CD4-positive, CD25-positive, alpha-beta regulatory T cell (primary cell): ENCODE measurements around the gene CD101. TPM values are rescaled to one million over a fixed set of nuclear protein-coding genes. Genes with fewer than 3 reads are reported as not detected.
A peak's percentile ranks its signal among the peaks of the same experiment; 100 is the strongest.

Experiments used
- ATAC-seq, 2 donors: fragments of 150-1000 bp; cut with Tn5 transposase; one replicate each; pipeline ENCODE4 v1.10.0; 2021; ENCODE audit warnings: low read depth in 2 of 2, moderate number of reproducible peaks in 2 of 2, moderate library complexity in 1 of 2
- DNase-seq, 3 donors: peaks; one replicate each; pipeline versions ENCODE4 v3.0.0 to v3.0.0-alpha.2; 2012 to 2022; ENCODE audit warnings: mixed read lengths in 1 of 3
- H3K27ac ChIP-seq: one replicate; pipeline ENCODE4 v1.7.0; 2013; ENCODE audit warnings: mild to moderate bottlenecking, low read length; ENCODE audit not compliant: insufficient read depth, poor library complexity, severe bottlenecking
- H3K27me3 ChIP-seq: one replicate; pipeline ENCODE4 v1.7.0; 2013; ENCODE audit warnings: low read length; ENCODE audit not compliant: control insufficient read depth, insufficient read depth
- H3K36me3 ChIP-seq: one replicate; pipeline ENCODE4 v1.7.0; 2013; ENCODE audit warnings: mild to moderate bottlenecking, low read length, moderate library complexity; ENCODE audit not compliant: control insufficient read depth, insufficient read depth
- H3K4me1 ChIP-seq: 2 replicates; pipeline ENCODE4 v1.7.0; 2013; ENCODE audit warnings: mild to moderate bottlenecking, low read length; ENCODE audit not compliant: insufficient read depth, control insufficient read depth, poor library complexity, severe bottlenecking
- H3K4me3 ChIP-seq: one replicate; pipeline ENCODE4 v1.7.0; 2013; ENCODE audit warnings: low read depth, mild to moderate bottlenecking, low read length, moderate library complexity
- H3K9me3 ChIP-seq, 2 experiments: 1 replicate in 1 of 2; 2 replicates in 1 of 2; pipeline ENCODE4 v1.7.0; 2013; ENCODE audit warnings: low read length in 2 of 2, mild to moderate bottlenecking in 1 of 2, moderate library complexity in 1 of 2; ENCODE audit not compliant: control insufficient read depth in 2 of 2
- H3K27ac Mint-ChIP-seq, 3 donors: one replicate each; pipeline ENCODE4 v1.8.0; 2020 to 2022; ENCODE audit warnings: mild to moderate bottlenecking in 3 of 3, mixed read lengths in 3 of 3, moderate library complexity in 2 of 3
- H3K27me3 Mint-ChIP-seq: one replicate; pipeline ENCODE4 v1.8.0; 2022; ENCODE audit warnings: mild to moderate bottlenecking, mixed read lengths
- H3K36me3 Mint-ChIP-seq: one replicate; pipeline ENCODE4 v1.8.0; 2020; ENCODE audit warnings: mixed read lengths
- H3K4me1 Mint-ChIP-seq, 4 donors: one replicate each; pipeline ENCODE4 v1.8.0; 2020 to 2022; ENCODE audit warnings: mixed read lengths in 4 of 4, mild to moderate bottlenecking in 1 of 4
- H3K4me3 Mint-ChIP-seq, 4 donors: one replicate each; pipeline ENCODE4 v1.8.0; 2020 to 2022; ENCODE audit warnings: mild to moderate bottlenecking in 4 of 4, mixed read lengths in 4 of 4, moderate library complexity in 3 of 4
- H3K9me3 Mint-ChIP-seq, 7 donors: one replicate each; pipeline ENCODE4 v1.8.0; 2020 to 2022; ENCODE audit warnings: mixed read lengths in 7 of 7, mild to moderate bottlenecking in 3 of 7, moderate library complexity in 2 of 7
- polyA plus RNA-seq, 4 donors: library from polyadenylated mRNA; unstranded; fragments of 300-500 nt; fragmentation: Illumina TruSeq; gene quantifications; one replicate each; pipeline ENCODE4 v1.2.3, GENCODE V29; 2021
- total RNA-seq: library from RNA; stranded (reverse); gene quantifications from one replicate; pipeline ENCODE4 v1.2.3, GENCODE V29; 2022

Gene CD101
- total and polyA plus RNA-seq, 5 donors from 2014 or later = 4.3 to 38.9 (median 14.9) TPM

GRCh38 chr1:116961606-116962005 is 40.0 kb upstream of the CD101 start:
- ATAC-seq = no peak
- H3K4me3 ChIP-seq = no peak overlapping the region
- H3K4me3 Mint-ChIP-seq = no peak overlapping the region
- DNase-seq = no peak
- no peaks in the 10 kb centered on the region for H3K27me3 ChIP-seq
- H3K36me3 ChIP-seq = no peaks in the 10 kb centered on the region
- peaks cover 12% of the 10 kb centered on the region for H3K4me1 ChIP-seq
- H3K4me1 Mint-ChIP-seq = peaks cover 0 to 4% (median 0%) of the 10 kb centered on the region in 4 donors
- no peak overlapping the region for H3K27ac ChIP-seq
- H3K27ac Mint-ChIP-seq = no peak overlapping the region
- no peaks in the 10 kb centered on the region for H3K36me3 Mint-ChIP-seq
- no peaks in the 10 kb centered on the region for H3K9me3 ChIP-seq
- no peaks in the 10 kb centered on the region for H3K27me3 Mint-ChIP-seq
- no peaks in the 10 kb centered on the region for H3K9me3 Mint-ChIP-seq

DNA sequence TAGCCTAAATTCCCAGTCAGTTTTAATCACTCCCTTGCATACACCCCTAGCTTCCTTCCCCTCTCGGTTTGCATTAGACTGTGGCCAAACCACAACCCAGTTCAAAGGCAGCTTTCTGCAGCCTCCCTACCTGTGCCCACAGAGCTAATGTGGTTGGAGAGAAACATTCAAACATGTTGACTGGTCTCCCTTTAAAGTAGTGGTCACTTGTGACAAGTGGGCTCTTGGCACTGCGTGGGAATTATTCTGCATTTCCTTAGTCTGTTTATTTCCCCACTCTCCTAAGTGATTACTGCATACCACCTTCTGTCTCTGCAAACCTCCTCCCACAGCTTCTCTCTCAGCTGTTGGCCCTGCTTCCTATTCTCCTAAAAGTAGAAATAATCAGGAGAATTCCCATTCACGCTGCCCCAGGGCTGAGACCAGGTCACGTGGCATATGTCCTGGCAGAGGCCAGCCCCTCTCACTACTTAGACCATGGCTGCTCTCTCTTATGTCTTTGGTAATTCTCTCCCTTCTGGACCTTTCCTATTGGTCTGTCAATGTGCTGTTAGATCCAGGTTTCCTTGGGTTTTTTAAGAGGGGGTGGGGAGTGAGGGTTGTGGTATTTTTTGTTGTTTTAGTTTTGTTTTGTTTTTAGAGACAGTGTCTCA is 38.4 kb upstream of the CD101 start:
- no peaks in the 10 kb centered on the region for H3K36me3 Mint-ChIP-seq
- no peak overlapping the region for H3K4me3 Mint-ChIP-seq
- Histone ChIP-seq H3K27me3 (no peaks in the 10 kb centered on the region), H3K4me3 (peak overlapping the region; percentile 26), H3K36me3 (no peaks in the 10 kb centered on the region), H3K4me1 (peaks cover 12% of the 10 kb centered on the region), H3K27ac (no peak overlapping the region), H3K9me3 (no peaks in the 10 kb centered on the region)
- ATAC-seq (peak in 1 of 2 donors; percentile 48), DNase-seq (peak in 2 of 3 donors; percentile 10 to 17)
- peaks cover 0 to 4% (median 0%) of the 10 kb centered on the region in 4 donors for H3K4me1 Mint-ChIP-seq
- H3K27ac Mint-ChIP-seq = no peak overlapping the region
- no peaks in the 10 kb centered on the region for H3K27me3 Mint-ChIP-seq
- H3K9me3 Mint-ChIP-seq = no peaks in the 10 kb centered on the region

DNA sequence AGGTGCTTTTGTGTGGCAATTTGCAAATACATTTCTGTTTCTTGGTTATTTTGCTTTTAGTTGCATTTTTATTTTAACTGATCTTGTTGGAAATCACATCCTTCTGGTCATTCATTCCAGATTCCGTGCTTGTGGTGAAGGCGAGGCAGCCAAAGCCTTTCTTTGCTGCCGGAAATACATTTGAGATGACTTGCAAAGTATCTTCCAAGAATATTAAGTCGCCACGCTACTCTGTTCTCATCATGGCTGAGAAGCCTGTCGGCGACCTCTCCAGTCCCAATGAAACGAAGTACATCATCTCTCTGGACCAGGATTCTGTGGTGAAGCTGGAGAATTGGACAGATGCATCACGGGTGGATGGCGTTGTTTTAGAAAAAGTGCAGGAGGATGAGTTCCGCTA is 34.8 kb upstream of the CD101 start:
- H3K4me3 Mint-ChIP-seq = no peak overlapping the region
- peaks cover 0 to 3% (median 0%) of the 10 kb centered on the region in 7 donors for H3K9me3 Mint-ChIP-seq
- Histone ChIP-seq H3K27me3 (no peaks in the 10 kb centered on the region), H3K36me3 (no peaks in the 10 kb centered on the region), H3K4me1 (peaks cover 12% of the 10 kb centered on the region), H3K27ac (no peak overlapping the region), H3K4me3 (no peak overlapping the region), H3K9me3 (no peaks in the 10 kb centered on the region)
- no peak for ATAC-seq
- no peaks in the 10 kb centered on the region for H3K36me3 Mint-ChIP-seq
- peaks cover 0 to 2% (median 0%) of the 10 kb centered on the region in 4 donors for H3K4me1 Mint-ChIP-seq
- DNase-seq = no peak
- no peaks in the 10 kb centered on the region for H3K27me3 Mint-ChIP-seq
- no peak overlapping the region for H3K27ac Mint-ChIP-seq

GRCh38 chr1:116968724-116969123 is 32.8 kb upstream of the CD101 start:
- peaks cover 0 to 3% (median 0%) of the 10 kb centered on the region in 7 donors for H3K9me3 Mint-ChIP-seq
- H3K27ac Mint-ChIP-seq = no peak overlapping the region
- H3K36me3 Mint-ChIP-seq = no peaks in the 10 kb centered on the region
- H3K4me1 Mint-ChIP-seq = peaks cover 0 to 2% (median 0%) of the 10 kb centered on the region in 4 donors
- H3K27me3 Mint-ChIP-seq = no peaks in the 10 kb centered on the region
- ATAC-seq (no peak), DNase-seq (no peak)
- Histone ChIP-seq H3K36me3 (no peaks in the 10 kb centered on the region), H3K27me3 (no peaks in the 10 kb centered on the region), H3K9me3 (no peaks in the 10 kb centered on the region), H3K4me3 (no peak overlapping the region), H3K27ac (no peak overlapping the region), H3K4me1 (no peaks in the 10 kb centered on the region)
- H3K4me3 Mint-ChIP-seq = no peak overlapping the region

- H3K4me1 Mint-ChIP-seq = no peaks in the 10 kb centered on the region
- peaks cover 0 to 5% (median 0%) of the 10 kb centered on the region in 7 donors for H3K9me3 Mint-ChIP-seq
- H3K36me3 ChIP-seq = no peaks in the 10 kb centered on the region
- H3K27me3 Mint-ChIP-seq = peaks cover 6% of the 10 kb centered on the region
- no peaks in the 10 kb centered on the region for H3K9me3 ChIP-seq
- H3K4me3 Mint-ChIP-seq = no peak overlapping the region
- no peak for DNase-seq
- no peaks in the 10 kb centered on the region for H3K4me1 ChIP-seq
- ATAC-seq = no peak
- no peak overlapping the region for H3K27ac Mint-ChIP-seq
- H3K4me3 ChIP-seq = no peak overlapping the region
- no peak overlapping the region for H3K27ac ChIP-seq
- H3K27me3 ChIP-seq = no peaks in the 10 kb centered on the region
- H3K36me3 Mint-ChIP-seq = peaks cover 5% of the 10 kb centered on the region
These were observed 30.2 kb upstream of the CD101 start for GRCh38 chr1:116971258-116971860.

GRCh38 chr1:116971965-116972673 is 29.4 kb upstream of the CD101 start:
- Histone ChIP-seq H3K4me3 (no peak overlapping the region), H3K27me3 (no peaks in the 10 kb centered on the region), H3K27ac (no peak overlapping the region), H3K4me1 (no peaks in the 10 kb centered on the region), H3K36me3 (no peaks in the 10 kb centered on the region), H3K9me3 (no peaks in the 10 kb centered on the region)
- Mint-ChIP-seq H3K4me3 (no peak overlapping the region), H3K27me3 (peaks cover 6% of the 10 kb centered on the region), H3K4me1 (no peaks in the 10 kb centered on the region), H3K9me3 (peaks cover 0 to 5% (median 0%) of the 10 kb centered on the region in 7 donors), H3K27ac (no peak overlapping the region), H3K36me3 (peaks cover 5% of the 10 kb centered on the region)
- DNase-seq (no peak), ATAC-seq (no peak)

DNA sequence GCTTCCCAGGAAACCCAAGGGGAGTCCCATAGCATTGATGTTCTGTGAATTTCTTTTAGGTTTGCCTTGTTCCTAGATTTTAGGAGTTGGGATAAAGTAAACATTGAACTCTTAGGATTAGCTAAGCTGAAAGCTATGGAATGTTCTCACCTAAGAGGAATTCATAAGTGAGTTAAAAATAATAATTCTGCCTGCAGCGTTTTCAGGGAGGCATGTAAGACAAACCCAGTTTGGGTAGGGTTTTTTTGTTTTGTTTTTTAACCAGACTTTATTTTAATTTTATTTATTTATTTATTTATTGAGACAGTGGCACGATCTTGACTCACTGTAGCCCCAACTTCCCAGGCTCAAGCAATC is 28.9 kb upstream of the CD101 start:
- H3K4me1 ChIP-seq = no peaks in the 10 kb centered on the region
- Mint-ChIP-seq H3K4me3 (no peak overlapping the region), H3K9me3 (peaks cover 0 to 7% (median 0%) of the 10 kb centered on the region in 7 donors), H3K36me3 (peaks cover 5% of the 10 kb centered on the region), H3K27me3 (peaks cover 6% of the 10 kb centered on the region), H3K4me1 (no peaks in the 10 kb centered on the region), H3K27ac (no peak overlapping the region)
- H3K36me3 ChIP-seq = no peaks in the 10 kb centered on the region
- no peak for ATAC-seq
- no peak for DNase-seq
- no peaks in the 10 kb centered on the region for H3K9me3 ChIP-seq
- no peak overlapping the region for H3K27ac ChIP-seq
- H3K27me3 ChIP-seq = no peaks in the 10 kb centered on the region
- H3K4me3 ChIP-seq = no peak overlapping the region
